ENCODE data around the gene ANXA9.

Gene ANXA9

DNA sequence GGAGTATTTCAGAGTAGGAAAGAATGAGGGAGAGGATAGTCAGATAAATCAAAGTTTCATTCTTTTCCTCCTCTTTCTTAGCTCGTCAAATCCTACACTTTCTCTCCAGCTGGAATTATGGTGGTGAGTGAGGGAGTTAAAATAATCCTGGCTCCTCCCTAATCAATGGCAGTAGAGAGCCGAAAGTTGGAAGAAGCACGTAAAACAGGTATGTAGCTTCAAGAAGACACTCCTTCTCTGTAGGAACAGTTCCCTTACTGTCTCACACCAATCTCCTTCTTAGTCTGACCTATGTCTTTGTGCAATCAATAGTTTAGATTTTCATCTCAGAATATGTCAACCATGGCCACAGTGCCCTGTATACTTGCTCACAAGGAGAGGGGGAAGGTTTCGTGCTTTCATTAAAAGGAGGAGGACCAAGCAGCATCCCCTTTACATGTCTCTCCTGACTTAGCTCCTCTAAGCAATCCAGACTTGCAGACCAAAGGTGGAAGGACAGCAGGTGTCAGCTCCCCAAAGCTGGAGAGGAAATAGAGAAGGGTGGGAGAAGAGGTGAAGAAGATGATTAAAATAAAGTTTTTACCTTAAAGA, 23.7 kb downstream of the ANXA9 start:
- no peak for DNase-seq

DNA sequence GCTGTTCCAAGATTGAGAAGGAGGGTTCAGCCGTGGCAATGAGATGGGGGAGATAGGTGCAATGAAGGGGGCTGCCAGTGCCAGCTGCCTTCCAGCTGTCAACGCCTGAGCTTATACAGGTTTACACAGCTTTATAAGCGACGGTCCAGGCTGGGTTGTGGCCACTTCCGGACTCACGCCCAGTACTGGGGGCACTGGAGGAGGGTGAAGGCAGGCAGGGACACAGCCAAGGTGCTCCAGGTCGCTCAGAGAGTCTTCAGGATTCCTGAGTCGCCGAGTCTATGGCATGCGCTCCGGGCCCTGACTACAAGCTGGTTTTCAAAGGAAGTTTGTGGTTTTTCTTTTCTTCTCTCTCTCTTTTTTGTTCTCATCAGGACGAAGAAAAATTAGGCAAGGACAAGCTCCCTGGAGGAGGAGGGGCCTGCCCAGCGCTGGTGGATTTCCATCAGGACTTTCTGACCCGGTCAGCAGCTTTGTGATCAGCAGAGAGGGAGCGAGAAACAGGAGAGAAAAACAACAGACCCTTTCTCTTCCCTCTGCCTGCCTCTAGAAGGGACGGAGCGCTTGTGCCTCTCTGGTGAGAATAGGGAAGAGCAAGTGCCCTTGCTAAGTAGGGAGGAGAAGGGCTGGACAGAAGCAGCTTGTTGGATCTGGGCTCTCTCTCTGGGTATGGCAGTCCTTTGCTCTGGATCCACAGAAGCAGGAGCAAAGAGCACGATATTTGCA, 24.4 kb downstream of the ANXA9 start, which contains the start of gene MINDY1:
TSS of gene MINDY1 (minus strand) at position 576 of the 726 bp plus-strand sequence. CDS start 4,285 bp downstream, outside the sequence.
- DNase-seq = peak; percentile 83

DNA sequence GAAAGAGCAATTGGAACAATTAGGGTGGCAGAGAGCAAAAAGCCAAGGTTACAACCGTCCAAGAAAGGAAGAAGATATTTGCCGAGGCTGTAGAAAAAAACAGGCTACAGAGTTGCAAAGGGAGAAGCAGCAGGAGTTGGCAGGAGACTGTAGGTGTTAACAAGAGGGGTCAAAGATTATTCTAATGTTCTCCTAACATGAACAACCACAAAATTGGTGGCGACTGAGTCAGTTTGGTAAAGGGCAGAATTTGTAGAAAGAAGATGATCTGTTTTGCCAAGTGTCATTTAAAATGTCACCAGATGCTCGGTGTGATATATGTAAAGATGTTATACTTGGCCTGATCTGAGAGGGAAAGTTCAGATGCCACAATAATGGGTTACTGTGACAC, 25.8 kb downstream of the ANXA9 start:
- DNase-seq = no peak

DNA sequence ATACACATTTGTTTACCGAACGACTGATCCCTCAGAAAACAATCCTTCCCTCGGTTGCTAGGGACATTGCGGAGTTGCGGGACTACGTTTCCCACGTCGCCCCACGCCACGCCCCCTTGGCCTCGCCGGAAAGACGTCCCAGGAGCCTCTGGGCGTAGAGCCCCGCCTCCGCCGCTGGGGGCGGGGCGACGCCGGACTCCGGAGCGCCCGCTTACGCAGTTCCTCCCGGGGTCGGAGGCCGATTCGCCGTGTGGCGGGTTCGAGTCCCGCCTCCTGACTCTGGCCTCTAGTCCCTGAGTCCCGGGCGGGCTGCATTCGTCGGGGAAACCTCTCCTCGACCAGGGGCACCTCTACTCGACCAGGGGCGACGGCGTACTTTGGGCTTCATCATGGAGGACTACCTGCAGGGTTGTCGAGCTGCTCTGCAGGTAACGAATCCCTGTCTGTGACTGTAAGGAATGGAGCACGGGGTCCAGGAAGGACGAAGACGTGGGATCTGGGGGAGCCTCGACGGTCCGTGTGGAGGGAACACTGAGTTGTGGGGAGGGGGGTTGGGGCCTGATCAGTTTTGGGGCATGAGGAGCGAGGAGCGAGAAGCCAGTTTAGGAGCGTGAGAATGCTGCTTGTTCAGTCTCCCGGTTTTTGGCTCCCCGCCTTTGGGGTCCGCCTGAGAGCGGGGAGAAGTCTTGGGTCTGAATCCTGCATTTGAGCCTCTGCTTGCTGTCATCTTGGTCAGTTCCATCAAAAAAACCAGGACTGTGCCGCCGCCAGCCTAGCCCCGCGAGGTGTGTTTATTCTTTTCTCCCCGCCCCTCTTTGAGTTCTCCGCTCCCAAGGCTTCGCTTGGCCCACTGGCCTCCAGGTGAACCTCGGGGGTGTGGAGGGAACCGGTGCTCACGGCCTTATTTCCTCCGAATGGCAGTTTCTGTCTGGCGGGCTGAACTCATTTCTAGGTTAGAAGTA, 26.4 kb downstream of the ANXA9 start, which contains the start of gene PRUNE1:
TSS of gene PRUNE1 (plus strand) at position 206 of the 962 bp plus-strand sequence. CDS start at position 390, 184 bp downstream.
- DNase-seq = peak; percentile 95

DNA sequence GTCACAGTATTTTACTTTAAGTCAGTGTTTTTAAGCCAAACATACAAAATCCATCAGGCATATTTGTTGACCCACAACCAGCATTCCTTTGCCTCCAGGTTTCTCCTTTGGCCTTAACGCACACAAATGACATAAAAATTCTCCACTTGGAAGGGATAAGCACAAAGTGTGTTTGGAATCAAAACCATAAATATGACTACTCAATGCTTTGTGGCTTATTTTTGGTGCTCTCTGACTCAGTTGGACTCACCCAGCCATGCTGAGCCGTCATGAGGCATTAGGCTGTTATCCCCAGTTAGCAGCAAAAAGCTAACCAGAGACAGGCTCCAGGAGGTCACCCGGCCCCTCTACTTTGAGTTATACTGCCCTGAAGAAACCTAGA, 27.1 kb downstream of the ANXA9 start:
- peak; percentile 24 for DNase-seq

DNA sequence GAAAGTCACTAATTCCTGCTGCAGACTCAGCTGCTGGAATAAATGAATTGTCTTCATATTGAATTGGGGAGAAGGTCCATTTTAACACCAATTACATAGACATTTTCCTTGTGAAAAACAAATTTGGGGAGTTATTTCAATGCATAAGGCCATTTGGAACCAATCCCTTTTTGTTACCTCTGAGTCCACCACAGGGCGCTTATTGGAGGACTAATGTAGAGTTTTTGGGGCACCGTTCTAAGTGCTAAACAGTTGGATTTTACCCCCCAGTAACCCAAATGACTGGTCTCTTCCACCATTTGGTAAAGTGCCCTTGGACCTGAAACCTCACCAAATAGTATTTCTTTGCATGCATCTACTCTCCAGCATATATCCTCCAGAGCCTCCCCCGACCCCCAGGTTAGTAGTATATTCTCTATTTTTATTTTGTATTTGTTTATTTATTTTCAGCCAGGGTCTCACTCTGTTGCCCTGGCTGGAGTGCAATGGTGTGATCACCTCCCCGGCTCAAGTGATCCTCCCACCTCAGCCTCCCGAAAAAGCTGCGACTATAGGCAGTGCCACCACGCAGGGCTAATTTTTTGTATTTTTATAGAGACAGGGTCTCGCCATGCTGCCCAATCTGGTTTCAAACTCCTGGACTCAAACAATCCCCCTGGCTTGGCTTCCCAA, 27.7 kb downstream of the ANXA9 start:
- DNase-seq = no peak

DNA sequence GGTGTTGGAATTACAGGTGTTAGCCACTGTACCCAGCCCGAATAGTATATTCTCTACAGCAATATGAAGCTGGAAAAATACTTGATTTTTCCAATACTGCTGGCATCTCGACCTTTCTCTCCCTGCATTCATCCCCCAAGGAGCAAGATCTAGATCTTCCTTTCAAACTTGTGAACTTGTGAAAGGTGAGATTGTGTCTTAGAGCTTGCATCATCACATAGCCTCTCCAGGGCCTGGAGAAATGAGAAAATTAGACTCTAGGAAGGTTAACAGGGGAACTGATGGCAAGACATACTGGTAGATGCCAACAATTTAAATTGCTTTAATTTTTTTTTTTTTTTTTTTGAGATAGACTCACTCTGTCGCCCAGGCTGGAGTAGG, 28.2 kb downstream of the ANXA9 start:
- DNase-seq = no peak

DNA sequence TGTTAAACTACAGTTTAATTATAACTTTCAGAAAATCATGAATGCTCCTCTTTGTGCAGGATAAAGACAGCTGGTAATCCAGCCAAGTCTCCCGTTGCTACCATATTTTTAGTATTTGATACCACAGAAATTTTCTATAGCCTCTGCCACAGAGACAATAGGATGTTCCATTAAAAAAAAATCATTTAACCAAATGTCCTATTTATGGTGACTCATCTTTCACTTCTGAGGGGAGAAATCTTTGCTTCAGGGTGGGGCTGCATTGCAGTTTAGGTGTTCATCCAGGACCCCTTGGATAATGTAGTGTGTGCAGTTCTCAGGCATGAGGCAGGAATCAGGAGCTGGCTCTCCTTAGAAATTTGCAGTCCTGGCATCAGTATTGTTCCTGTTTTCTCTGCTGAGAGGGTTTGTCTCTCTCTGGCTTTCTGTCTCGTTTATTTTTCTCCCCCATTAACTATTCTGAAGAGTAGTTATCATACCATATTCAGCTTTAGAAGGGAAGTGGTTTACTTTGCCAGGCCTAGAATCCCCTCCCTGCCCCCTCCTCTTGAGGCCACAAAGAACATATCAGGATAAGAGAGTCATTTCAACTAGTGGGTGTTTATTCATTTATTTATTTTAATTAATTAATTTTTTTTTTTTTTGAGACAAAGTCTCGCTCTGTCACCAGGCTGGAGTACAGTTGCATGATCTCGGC, 29.2 kb downstream of the ANXA9 start:
- no peak for DNase-seq

DNA sequence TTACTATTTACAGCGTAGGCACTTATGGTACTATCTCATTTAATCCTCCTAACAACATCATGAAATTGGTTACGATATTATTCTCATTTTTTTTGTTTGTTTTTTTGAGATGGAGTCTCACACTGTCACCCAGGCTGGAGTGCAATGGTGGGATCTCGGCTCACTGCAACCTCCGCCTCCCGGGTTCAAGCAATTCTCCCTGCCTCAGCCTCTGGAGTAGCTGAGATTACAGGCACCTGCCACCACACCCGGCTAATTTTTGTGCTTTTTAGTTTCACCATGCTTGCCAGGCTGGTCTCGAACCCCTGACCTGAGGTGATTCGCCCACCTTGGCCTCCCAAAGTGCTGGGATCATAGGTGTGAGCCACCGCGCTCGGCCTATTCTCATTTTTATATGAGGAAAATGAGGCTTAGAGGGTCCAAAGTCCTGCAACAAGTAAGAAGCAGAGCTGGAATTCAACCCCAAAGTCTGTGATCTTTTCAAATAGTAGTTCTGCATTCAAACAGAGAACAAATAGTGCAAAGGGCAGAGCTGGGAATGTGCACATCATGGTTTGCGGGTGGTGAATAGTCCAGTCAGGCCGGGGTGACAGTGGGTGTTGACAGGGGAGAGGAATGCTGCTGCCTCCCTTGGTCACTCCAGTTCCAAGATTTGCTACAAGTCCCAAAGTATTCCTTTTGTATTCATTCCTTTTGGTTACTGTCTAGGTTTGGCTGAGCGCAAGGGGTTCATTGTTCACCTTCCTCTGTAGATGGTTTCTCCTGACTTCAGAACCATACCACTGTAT, 30.8 kb downstream of the ANXA9 start:
- no peak for DNase-seq

DNA sequence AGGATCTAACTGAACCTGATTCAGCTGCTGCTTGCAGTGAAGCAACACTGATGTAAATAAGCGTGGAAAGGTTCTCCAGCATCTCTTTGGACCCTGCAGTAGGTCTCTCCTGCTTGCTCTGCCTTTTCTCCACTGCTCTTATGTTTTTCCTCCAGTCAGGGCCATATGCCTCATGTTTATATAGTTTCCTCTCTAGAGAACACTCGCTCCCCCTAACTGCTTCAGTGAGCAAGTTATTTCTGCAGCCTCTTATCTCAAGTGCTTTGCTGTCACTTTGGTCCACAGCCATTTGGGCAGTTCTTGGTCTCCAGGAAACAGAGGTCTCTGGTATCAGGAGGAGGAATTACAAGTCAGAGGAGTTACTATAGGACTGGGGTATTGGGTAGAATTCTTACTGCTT, 31.4 kb downstream of the ANXA9 start:
- peak; percentile 7 for DNase-seq

DNA sequence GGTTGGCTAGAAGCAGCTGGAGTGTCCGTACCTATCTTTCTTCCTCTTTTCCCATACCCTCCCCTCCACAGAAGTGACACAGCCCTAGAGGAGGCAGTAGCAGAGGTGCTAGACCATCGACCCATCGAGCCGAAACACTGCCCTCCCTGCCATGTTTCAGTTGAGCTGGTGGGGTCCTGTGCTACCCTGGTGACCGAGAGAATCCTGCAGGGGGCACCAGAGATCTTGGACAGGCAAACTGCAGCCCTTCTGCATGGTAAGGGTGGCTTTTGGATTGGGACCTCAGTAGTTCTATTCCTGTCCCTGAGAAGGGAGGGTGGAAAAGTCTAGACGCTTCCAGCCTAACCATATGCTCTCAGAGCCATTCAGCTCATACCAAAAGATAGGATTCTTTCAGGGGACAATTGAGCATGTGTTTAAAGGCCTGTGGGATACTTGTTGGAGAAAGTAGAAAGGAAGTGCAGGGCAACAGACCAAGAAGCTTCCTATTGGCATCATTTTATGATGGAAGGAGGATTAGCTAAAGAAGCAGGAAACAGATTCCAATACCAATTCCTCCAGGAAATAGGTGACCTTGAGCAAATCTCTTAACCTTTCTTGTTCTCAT, 42.6 kb downstream of the ANXA9 start:
- peak; percentile 66 for DNase-seq

DNA sequence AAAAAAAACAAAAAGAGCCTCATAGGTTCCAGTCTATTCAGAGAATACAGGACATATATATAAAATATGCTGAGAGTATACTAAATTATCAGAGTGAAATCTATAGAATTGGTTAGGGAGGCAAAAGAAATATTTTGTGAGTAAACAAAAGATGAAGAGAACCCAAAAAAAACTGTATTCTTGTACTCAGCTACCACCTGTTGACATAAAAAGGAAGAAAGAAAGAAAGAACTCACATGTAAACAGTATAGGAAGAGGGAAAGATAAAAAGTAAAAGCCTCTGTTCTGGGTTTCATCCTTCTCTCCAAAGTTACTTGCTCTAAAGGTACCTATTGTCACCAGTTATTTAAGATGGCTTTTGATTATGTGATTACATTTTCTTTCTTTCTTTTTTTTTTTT, 44.4 kb downstream of the ANXA9 start:
- DNase-seq = no peak

DNA sequence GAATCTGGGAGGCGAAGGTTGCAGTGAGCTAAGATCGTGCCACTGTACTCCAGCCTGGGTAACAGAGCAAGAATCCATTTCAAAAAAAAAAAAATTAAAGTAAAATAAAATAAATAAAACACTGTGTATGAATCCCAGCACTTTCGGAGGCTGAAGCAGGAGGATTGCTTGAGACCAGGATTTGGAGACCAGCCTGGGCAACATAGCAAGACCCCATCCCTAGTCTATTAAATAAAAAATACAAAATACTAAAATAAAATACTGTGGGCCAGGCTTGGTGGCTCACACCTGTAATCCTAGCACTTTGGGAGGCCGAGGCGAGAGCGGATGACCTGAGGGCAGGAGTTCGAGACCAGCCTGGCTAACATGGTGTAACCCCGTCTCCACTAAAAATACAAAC, 50.1 kb downstream of the ANXA9 start:
- DNase-seq = no peak

DNA sequence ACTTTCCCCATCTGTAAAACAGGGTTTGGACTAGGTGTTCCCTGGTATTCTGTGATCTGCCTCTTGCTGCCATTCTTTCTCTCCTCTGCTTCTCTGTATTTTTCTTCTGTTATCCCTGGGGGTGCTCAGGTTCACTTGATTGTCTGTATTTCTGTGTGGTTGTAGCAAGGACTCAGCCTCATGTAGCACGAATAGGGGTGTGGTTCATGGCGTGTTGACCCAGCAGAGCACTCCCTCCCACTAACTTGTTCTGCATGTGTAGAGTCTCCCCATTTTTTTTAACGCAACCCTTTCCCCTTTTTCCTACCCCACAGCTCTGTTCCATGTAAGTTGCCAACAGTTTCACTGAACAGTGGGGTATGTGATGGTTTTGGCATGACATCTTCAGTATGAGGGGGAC, 53.1 kb downstream of the ANXA9 start:
- no peak for DNase-seq

DNA sequence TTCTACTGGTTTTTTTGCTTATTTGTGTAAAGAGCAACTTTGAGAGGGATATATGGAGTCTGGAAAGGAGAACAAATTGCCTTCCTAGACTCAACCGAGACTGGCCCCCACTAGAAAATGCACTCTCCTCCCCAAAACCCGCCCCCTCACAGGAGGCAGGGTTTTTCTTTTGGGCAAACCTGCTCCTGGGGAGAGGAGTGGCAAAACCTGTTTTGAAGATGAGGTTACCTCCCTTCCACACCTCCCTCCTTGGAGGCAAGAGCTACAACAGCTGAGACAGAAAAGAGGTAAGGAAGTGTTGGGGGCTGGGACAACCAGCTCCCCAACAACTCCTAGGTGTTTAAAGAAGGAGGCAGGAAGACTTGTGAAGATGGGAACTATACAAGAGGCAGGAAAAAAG, 54.3 kb downstream of the ANXA9 start, which contains the start of gene BNIPL:
TSS of gene BNIPL (plus strand) at position 231 of the 400 bp plus-strand sequence. CDS start at position 371, 140 bp downstream.
- DNase-seq = no peak

DNA sequence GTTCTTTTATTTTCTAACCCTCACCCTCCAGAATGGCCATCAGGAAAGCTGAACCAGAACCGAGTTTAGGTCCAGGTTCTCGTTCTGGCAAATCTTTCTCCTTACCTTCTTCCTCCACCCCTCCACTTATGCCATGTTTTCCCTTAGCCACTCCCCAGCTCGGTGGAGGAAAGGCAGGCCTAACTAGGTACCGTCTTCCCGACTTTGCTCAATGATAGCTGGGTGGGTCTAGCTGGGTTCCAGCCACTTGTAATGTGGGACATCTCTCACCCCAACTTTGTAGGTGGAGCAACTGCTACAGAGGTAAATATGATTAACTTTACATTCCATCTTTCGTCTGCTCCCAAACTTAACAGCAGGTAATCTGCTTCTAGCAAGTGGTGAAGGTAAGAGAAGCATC, 54.9 kb downstream of the ANXA9 start:
- DNase-seq = no peak

DNA sequence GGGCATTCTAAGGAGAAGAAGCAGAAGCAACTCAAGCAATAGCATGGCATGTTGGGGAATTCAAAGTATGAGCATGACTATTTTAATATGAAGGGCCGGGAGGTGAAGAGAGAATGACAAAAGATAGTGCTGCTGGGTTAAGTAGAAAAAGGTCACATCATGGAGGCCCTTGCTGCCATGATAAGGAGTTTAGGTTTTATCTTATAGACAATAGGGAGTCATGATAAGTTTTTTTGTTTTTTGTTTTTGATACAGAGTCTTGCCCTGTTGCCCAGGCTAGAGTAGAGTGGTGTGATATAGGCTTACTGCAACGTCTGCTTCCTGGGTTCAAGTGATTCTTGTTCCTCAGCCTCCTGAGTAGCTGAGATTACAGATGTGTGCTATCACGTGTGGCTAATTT, 57.4 kb downstream of the ANXA9 start:
- no peak for DNase-seq

DNA sequence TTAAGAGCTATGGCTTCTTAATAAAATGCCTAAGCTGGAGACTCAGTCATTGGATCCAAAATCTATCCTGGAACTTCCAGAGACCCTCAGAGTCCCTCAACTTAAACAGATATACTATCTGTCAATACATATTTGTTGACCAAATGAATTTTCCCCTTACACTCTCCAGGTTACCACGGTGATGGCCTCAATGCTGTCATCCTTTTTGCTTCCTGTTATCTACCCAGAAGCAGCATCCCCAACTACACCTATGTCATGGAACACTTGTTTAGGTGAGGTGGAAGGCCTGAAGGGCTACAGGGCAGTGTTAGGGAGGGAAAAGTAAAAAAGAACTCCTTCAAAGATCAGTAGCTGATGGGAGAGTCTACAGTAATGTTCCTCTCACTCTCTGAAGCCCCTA, 61.1 kb downstream of the ANXA9 start:
- no peak for DNase-seq
